GM21723 (cell line): ENCODE measurements around the gene NOXA1.

Experiments
- ATAC-seq: cut with Tn5 transposase; IDR thresholded peaks from one replicate; pipeline ENCODE4 v1.9.1; 2021; ENCODE audit warnings: mild to moderate bottlenecking, moderate library complexity; ENCODE audit not compliant: unreplicated experiment

Gene NOXA1

DNA sequence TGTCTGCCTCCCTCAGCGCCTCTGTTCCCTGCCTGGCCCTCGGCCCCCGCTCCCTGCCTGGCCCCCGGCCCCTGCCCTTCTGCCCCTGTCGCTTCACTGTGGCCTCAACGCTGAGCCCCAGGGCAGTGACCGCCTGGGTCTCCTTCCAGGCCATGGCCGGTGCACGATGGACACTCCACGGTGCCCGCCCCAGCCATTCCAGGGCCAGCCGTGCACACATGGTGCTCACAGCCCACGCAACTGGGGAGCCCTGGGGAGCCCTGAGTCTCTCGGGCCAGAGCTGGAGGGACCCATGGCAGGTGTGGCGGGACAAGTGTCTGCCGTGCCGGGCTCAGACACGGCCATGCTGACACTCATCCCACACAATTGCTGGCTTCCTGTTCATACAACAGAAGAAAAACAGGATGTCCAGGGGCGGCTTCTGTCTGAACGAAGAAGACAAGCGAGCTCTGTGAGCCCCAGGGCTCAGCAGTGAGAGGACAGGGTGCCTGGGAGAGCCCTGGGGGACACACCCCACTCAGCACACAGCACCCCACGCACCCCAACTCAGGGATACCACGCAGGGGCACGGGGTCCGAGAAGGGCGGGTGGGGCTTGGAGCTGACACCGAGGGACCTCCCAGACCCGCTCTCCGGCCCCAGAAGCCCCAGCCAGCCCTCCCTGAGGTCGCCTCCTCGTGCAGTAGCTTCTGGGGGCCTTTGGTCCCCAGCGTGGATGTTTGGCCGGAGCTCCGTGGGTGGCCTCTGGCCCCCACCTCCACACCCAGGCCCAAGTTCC is 35.9 kb upstream of the NOXA1 start:
- ATAC-seq, result no peak

DNA sequence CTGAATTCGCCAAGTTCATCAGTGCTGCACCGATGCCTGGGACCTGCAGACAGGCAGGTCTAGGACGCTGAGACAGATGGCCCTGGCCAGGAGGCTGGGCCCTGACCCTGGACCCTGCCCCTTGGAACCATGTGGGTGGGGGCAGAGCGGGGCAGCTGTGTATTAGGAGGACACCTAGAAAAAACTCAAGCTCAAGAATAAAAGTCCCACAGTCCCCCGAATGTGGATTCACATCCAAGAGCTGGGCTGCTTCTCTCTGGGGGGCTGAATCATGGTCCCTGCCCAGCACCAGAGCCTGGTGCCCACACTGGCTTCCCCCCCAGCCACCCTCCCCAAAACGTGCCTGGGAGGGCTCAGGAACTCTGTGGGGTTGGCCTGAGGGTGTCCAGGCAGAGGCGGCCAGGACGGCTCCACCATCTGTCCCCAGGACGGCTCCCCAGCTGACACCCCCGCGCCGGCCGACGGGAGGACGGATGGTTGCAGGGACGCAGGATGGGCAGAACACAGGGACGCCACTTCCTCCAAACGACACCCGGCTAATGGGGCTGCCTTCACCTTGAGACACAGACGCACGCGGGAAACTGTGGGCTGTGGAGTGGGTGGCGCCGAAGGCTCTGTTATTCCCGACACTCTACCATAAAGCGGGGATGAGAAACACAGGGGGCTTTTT is 35.2 kb upstream of the NOXA1 start:
- no peak for ATAC-seq

DNA sequence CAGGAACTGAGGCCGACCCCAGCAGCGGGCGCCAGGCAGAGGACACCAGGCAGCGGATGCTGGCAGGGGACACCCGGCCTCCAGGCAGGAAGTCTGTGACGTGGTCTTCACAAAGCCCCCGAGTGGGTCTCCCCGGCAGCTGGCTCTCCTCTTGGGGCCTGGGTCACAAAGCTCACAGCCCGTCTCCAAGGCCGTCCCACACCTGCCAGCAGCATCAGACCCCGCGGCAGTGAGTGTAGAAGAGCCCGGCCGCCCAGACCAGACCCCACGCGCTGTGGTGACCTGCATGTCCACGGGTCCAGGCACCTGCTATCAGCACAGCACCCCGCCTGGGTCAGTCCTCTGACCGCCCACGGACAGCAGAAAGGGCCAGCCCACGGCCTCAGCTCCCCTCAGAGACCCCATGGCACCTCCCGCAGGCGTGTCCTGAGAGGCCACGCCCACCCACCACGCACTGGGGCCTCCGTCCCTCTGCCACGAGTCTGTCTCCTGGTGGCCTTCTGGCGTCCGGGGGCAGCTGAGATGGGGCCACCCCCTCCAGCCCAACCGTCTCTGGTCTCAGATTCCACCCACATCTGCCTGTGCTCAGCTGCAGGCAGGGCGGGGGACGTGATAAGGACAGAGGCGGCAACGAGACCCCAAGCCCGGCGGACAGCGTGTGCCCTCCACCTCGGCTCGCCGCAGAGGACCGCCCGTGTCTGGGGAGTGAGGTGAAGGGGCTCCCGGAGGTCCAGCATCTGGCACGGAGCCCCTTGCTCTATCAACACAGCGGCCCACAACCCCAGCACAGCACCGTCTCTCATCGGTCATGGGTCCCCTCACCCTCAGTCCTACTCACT is 34.4 kb upstream of the NOXA1 start:
- ATAC-seq, result no peak

DNA sequence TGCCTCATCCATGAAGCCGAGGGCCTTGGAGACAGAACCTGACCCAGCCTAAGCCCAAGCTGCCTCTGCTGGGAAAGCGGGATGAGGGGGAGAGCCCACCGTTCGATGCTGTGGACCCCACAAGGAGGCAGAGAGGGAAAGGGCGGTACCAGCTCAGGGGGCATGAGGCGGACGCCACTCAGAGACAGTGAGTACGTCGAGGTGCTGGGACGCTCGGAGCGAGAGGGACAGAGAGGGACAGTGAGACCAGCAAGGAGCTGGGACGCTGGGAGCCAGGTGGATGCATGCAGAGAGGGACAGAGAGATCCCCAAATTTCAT is 33.8 kb upstream of the NOXA1 start:
- no peak for ATAC-seq

DNA sequence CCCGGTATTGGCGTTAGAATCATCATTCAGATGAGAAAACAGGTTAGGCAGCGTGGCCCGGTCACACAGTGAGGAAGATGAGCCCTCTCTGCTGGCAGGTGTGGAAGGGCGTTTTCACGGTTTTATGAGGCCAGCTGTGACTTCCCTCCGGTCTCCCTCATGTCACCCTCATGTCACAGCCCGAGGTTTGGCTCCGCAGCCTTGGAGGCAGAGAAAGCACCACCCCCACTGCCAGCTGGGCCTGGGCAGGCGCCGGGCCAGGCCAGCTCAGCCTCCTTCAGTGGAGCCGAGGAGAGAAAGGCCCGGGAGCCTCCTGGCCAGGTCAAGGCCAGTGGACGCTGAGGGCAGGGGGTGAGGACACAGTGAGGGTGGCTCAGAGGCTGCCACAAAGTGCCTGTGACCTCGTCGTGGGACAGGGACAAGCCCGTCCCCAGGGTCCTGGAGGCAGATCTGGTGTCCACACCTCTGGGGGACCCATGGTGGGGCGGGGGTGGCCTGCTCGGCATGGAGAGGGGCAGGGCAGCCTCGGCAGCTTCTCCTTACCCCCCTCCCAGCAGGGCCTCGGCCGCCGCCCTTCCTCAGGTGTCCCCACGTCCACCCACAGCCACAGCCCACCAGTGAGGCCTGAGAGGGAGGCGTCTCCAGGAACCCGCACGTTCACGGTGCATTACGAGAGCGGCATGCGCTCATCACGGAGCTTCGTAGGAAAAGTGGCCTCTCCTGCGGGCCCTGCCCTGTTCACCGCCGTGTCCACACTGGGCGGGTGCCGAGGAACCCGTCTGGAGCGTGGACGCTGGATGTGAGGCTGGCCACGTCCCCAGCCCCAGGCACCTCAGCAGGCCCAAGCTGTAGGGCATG is 32.4 kb upstream of the NOXA1 start:
- ATAC-seq, result no peak

DNA sequence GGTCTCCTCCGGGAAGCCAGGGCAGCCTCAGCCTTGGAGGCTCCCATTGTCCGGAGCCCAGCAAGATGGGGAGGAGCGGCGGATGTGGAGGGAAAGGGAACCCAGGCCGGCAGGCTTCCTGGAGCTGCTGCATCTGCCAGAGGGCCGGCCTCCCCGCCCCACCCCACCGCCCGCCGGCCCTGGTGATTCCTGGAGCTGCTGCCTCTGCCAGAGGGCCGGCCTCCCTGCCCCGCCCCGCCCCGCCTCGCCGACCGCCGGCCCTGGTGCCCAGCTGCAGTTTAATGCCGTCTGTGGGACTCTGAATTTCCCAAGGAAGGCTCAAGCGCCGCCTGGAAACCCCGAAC is 31.8 kb upstream of the NOXA1 start:
- ATAC-seq, result no peak

DNA sequence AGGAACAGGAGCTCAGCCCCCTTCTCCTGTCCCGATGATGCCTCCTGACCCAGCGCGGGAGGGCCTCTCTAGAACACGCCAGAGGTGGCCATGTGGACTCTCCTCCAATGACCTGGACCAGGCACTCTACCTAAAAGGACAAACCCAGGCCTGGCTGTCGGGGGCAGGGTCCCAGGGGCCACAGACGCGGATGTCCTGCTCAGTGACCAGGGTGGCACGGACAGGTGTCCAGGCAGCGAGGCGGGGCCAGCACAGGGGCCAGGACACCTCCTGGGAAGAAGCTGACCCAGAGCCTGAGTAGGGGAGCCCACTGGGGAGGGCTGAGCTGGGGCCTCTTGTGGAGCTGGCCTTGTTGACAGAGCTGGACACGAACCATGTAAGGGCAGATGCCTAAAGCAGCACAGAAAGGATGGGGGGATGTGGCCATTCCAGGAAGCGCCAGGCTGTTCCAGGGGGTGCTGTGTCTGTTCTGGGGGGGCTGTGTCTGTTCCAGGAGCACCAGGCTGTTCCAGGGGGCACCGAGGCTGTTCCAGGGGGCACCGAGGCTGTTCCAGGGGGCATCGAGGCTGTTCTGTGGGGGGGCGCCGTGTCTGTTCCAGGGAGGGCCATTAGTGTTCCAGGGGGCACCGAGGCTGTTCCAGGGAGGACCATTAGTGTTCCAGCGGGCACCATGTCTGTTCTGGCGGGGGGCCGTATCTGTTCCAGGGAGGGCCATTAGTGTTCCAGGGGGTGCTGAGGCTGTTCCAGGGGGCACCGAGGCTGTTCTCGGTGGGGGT is 30.8 kb upstream of the NOXA1 start:
- no peak for ATAC-seq

DNA sequence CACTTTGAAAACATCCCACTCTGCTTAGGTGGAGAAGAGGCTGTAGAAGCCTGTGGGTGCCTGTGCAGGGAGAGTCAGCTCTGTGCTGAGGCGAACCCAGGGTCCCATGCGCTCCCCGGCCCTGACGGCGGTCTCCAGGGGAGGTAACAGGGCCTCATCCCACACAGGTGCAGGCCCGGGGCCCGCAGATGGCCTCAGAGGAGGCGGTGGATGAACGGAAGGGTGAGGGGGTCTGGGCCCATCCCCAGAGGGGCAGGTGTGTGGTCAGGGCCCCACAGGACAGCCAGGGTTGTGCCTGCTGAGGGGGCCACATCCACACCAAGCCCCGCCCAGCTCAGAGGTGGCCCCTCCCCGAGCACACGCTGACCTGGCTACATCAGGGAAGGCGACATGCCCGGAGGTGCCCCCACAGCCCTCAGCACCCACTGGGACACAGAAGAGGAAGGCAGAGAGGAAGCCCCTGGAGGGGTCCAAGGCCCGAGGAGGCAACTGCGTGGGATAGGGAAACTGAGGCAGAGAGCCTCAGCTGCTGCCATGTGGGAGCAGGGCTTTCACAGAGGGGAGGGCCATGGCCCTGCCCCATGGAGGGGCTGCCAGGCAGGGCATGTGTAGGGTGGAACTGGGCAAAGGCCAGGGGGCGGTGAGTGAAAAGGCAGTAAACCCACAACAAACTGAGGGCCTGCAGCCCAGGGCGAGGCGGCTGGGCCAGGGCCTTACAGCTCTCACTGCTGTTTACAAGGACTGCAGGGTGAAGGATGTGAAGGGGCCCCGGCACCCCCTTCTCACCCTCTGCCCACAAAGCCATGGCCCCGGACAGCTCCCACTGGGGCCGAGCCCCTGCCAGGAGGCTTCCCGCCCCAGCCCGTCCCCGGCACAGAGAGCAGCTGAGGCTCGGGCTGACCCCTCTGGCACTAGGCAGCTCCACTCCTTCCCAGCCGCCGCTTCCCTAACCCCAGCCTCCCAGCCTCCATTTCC is 29.7 kb upstream of the NOXA1 start:
- ATAC-seq, result no peak

DNA sequence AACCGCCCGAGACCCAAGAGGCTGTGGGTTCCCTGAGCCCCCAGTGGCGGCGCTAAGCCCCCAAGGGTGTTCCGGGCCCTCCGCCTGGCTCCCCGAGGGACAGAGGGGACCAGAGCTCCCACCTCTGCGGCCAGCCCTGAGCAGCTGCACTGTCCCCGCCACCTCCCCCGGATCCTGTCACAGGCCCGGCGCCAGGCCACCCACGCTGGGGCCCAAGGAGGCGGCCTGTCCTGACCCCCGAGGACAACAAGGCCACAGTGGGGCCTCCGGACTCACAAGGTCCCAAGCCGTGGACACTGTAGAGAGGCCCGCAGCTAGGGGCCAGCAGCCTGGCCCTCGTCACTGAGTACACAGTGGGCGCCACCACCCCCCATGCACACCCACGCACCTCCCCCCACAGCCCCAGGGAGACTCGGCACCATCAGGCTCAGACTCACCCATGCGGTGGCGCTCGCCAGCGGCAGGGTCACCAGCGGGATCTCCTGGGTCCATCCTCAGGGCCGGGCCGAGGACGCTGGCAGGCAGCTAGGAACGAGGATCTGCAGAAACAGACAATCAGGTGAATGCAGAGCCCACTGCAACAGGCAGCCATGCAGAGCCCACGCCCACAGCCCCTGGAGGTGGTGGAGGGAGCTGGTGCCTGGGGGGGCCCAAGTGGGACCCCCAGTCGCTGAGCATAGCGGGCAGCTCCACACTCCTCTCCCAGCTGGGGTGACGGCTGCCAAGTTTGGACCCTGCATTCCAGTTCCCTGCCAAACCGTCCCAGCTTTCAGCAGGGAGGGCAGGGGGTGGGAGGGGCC is 28.1 kb upstream of the NOXA1 start:
- ATAC-seq, result no peak

DNA sequence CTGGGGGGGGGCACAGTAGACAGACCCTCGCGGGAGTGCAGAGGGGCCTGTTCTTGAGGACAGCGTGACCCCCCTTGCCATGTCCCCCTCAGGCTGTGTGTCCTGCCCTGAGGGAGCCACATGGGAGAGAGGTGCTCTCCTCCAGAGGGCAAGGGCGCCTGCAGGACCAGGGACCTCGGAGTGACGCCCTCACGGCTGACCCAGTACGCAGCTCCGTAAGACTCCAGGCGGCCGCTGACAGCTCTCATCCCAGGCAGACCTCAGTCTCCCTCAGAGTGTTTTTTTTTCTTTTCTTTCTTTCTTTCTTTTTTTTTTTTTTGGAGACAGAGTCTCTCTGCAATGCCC is 27.6 kb upstream of the NOXA1 start:
- no peak for ATAC-seq

DNA sequence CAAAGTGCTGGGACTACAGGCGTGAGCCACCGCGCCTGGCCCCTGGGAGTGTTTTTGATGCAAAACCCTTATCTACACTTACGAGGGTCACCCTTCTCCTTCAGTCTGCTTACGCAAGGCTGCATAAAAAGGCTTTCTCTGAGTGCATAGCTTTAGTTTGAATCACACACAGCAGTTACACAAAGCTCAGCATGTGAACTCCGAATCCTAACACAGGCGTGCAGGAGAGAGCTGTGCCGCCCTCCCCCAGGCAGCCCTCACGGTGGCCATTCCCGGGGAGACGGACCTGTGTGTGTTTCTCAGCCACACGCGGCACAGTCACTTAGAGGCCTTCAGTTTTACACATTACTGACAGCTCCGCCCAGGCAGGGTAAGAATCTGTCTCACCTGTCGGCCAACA is 27.0 kb upstream of the NOXA1 start:
- ATAC-seq, result no peak

DNA sequence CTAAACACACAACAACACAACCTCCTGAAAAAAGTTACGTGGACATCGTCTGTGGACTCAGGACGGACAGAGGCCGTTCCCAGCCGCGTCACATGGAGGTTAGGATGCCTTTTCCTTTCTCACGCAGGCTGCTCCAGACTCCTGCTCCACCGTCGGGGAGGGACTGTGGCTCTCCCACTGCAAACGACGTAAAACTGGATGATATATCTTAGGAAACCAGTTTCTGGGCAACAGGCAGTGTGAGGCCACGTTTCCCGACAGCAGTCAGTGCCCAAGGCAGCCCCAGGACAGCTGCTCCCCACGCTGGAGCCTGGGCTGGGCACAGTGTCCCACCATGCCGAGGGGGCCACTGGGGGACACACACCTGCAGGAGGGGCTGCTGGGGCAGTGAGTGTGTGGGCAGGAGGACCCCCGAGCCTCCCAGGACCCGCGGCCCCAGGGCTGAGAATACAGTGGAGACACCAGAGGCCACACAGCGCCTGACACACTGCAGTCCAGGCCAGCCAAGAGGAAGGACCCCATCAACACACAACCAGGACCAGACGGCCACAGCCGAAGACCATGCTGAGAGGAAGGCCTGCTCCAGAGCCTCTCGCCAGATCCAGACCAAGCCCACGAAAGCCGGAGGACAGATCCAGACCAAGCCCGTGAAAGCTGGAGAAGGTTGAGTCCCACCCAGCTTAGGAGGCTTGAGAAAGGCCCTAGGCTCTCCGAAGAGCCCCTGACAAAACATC is 26.4 kb upstream of the NOXA1 start:
- no peak for ATAC-seq

DNA sequence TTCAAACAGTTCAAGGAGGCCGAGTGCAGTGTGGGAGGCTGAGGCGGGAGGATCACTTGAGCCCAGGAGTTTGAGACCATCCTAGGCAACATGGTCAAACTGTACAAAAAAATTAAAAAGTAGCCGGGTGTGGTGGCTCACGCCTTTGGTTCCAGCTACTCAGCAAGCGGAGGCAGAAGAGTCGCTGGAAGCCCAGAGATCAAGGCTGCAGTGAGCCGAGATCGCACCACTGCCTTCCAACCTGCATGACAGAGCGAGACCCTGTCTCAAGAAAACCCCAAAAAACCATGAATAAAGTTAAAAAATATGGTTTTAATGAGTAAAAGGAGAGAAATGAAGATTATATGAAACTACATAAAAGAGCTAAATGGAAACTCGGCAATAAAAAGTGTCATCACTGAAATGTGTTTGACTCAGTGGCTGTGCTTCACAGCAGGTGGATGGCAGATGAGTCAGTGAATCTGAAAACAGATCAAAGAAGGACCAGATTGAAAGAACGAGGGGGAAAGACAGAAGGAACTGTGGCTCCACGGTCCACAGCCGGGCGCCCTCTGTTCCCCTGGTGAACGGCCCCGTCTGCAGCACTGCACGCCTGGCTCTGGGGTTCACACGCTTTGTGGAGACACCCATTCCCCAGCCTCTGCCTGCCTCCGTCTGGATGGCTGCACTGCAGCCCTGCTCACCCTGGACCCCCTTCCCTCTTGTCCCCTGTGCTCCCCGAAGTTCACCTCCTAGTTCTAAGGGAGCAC is 25.3 kb upstream of the NOXA1 start:
- ATAC-seq, result no peak

DNA sequence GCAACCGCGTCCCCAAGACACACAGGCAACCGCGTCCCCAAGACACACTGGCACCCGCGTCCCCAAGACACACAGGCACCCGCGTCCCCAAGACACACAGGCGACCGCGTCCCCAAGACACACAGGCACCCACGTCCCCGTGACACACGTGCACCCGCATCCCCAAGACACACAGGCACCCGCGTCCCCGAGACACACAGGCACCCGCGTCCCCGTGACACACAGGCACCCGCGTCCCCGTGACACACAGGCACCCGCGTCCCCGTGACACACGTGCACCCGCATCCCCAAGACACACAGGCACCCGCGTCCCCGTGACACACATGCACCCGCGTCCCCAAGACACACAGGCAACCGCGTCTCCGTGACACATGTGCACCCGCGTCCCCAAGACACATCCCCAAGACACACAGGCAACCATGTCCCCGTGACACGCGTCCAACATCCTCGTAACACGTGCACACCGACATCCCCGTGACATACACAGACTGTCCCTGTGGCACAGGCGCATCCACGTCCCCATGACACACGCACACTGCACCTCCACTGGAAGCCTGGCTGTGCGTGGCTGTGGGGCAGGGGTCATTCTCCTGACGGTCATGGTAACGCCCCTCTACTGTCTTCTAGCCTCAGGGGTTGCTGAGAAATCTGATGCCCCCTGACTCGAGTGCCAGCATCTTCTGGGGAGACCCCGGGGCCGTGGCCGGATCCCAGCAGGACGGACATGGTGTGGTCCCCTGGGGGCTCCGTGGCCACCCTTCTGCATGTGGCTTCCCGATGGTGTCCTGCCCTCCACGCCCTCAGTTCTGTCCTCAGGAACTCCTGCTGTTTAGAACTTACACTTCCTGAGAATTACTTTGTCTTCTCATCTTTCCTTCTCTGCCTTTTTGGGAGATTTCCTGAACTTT is 24.4 kb upstream of the NOXA1 start:
- no peak for ATAC-seq

DNA sequence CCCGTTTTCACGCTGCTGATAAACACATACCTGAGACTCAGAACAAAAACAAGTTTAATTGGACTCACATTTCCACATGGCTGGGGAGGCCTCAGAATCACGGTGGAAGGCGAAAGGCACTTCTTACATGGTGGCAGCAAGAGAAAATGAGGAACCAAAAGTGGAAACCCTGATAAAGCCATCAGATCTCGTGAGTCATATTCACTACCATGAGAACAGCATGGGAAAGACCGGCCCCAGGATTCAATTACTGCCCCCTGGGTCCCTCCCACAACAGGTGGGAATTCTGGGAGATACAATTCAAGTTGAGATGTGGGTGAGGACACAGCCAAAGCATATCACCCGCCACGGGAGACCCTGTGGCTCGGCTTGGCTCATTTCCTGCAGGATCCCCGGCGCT is 20.4 kb upstream of the NOXA1 start:
- no peak for ATAC-seq

DNA sequence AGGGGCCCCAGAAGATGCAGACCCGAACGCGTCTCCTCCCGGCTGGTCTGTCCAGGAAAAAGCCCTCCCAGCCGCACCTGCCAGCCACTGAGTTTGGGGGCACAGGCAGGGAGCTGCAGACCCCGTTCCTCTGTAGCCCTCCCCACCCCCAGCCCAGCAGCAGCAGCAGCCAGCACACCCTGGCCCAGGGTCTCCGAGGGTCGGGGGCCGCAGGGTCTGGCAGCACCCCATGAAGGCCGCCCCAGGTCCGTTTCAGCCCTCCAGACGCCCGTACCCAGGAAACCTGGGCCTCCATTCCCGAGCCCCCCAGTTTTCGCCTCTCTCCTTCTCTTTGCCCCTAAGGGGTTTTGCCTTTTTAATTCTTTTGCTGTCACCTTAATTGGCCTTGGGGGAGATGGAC is 19.9 kb upstream of the NOXA1 start:
- ATAC-seq, result no peak
